Sigmoid colon (tissue), 7 donors: Measurements from ENCODE around the gene ESPNL. TPM values are rescaled to one million over a fixed set of nuclear protein-coding genes. Genes with fewer than 3 reads are reported as not detected.
"Not testable (repeated sequence)": the region's sequence is repeated elsewhere in the genome, so short reads cannot be mapped to it uniquely, and the experiment has no call there.

Experiments used
- DNase-seq: peaks from one replicate; pipeline ENCODE4 v3.0.0-alpha.2; 2019
- H3K27ac ChIP-seq, 4 donors: fragments of 200-600 bp; sonication (generic); one replicate each; pipeline ENCODE4 v1.5.1; 2016 to 2019; ENCODE audit warnings: mild to moderate bottlenecking in 1 of 4
- H3K27me3 ChIP-seq, 3 donors: fragments of 200-600 bp; sonication (generic); one replicate each; pipeline ENCODE4 v1.5.1; 2019; ENCODE audit warnings: mild to moderate bottlenecking in 1 of 3
- H3K36me3 ChIP-seq, 4 donors: fragments of 200-600 bp; sonication (generic); one replicate each; pipeline ENCODE4 v1.5.1; 2016 to 2019
- H3K4me1 ChIP-seq, 4 donors: fragments of 200-600 bp; sonication (generic); one replicate each; pipeline ENCODE4 v1.5.1; 2017 to 2019
- H3K4me3 ChIP-seq, 4 donors: fragments of 200-600 bp; sonication (generic); one replicate each; pipeline ENCODE4 v1.5.1; 2017 to 2019; ENCODE audit warnings: mild to moderate bottlenecking in 2 of 4, moderate library complexity in 1 of 4
- H3K9me3 ChIP-seq, 4 donors: fragments of 200-600 bp in 3 of 4; sonication (generic) in 3 of 4; one replicate each; pipeline versions ENCODE4 v1.5.1 to v1.6.1; 2013 to 2019
- CTCF ChIP-seq, 4 experiments: fragments of 450-650 bp in 3 of 4; fragments of 200-600 bp in 1 of 4; IDR thresholded peaks; one replicate each; pipeline ENCODE4 v1.5.1; 2016 to 2019; ENCODE audit warnings: antibody characterized with exemption in 4 of 4, mild to moderate bottlenecking in 3 of 4, moderate library complexity in 2 of 4
- EP300 ChIP-seq, 4 donors: sonication (generic); formaldehyde crosslinking; IDR thresholded peaks; one replicate each; pipeline ENCODE4 v1.6.1; 2017; ENCODE audit warnings: antibody characterized with exemption in 4 of 4
- POLR2A ChIP-seq, 2 donors: fragments of 450-650 bp; IDR thresholded peaks; one replicate each; pipeline ENCODE4 v1.6.1; 2016; ENCODE audit warnings: antibody characterized with exemption in 2 of 2, mild to moderate bottlenecking in 2 of 2, moderate library complexity in 2 of 2
- POLR2AphosphoS5 ChIP-seq, 4 donors: sonication (generic); formaldehyde crosslinking; IDR thresholded peaks; one replicate each; pipeline ENCODE4 v1.6.1; 2017; ENCODE audit warnings: antibody characterized with exemption in 4 of 4
- WGBS, 2 donors: extraction: QIAGEN DNeasy Blood & Tissue Kit; methylation state at CpG; one replicate each; pipeline ENCODE4 v1.1.7; 2013; 5-methylcytosine and 5-hydroxymethylcytosine counted together
- intact Hi-C: fragments of 100-400 bp; cut with DNase I; formaldehyde crosslinking; loops from one replicate; pipeline ENCODE4 v1.15.1; 2023
- polyA plus RNA-seq, 3 donors: library from polyadenylated mRNA; stranded (reverse); fragments of 200-250 nt; gene quantifications; one replicate each; pipeline ENCODE4 v1.2.3, GENCODE V29; 2013
- total RNA-seq, 4 donors: library from RNA; depleted of rRNA; stranded (reverse); fragments of >200 nt; gene quantifications; one replicate each; pipeline ENCODE4 v1.1.0, GENCODE V29; 2016
- donor health status: healthy with polysubstance abuse.
- donor health status: Bipolar disorder and iron deficiency.
- donor health status: healthy.

Gene ESPNL
- total and polyA plus RNA-seq, 7 donors, result 0.36 to 2.0 (median 0.58) TPM; not detected in 3

GRCh38 chr2:238169708-238170251 lies 69.6 kb downstream of the ESPNL start:
- WGBS, 2 donors, result 80 to 82% methylated on average over 5 of the region's 5 CpGs
- DNase-seq, result no peak
- H3K36me3 ChIP-seq, result peaks cover 19 to 70% (median 27%) of the 10 kb centered on the region in 4 donors
- H3K9me3 ChIP-seq, result no peaks in the 10 kb centered on the region
- TF ChIP-seq EP300 (IDR thresholded peaks at IDR 0.05) (peak in 1 of 4 donors; percentile 5), CTCF (IDR thresholded peaks at IDR 0.05) (no peak), POLR2A (IDR thresholded peaks at IDR 0.05) (no peak), POLR2AphosphoS5 (IDR thresholded peaks at IDR 0.05) (peak in 1 of 4 donors; percentile 46)
- no peak overlapping the region for H3K4me3 ChIP-seq
- H3K27ac ChIP-seq, result peak overlapping the region; percentile 4 to 76 (median 72)
- peaks cover 0 to 31% (median 28%) of the 10 kb centered on the region in 4 donors for H3K4me1 ChIP-seq
- H3K27me3 ChIP-seq, result no peaks in the 10 kb centered on the region
- intact Hi-C loops, result loop anchor here (5.0 kb wide), 1 partner anchor 312 kb away; the partner anchor contains the start of gene RAMP1

GRCh38 chr2:238170386-238171071 lies 70.4 kb downstream of the ESPNL start:
- intact Hi-C loops, result no loop called here
- Histone ChIP-seq H3K36me3 (peaks cover 19 to 77% (median 30%) of the 10 kb centered on the region in 4 donors), H3K27ac (peak overlapping the region in 3 of 4 donors; percentile 68 to 76 (median 75))

GRCh38 chr2:238171072-238171431 lies 70.9 kb downstream of the ESPNL start:
- WGBS, 2 donors, result 79 to 86% methylated on average over 5 of the region's 5 CpGs
- H3K27me3 ChIP-seq, intact Hi-C loops, H3K4me3 ChIP-seq, DNase-seq, H3K9me3 ChIP-seq: not testable (repeated sequence)
- Histone ChIP-seq H3K4me1 (peaks cover 0 to 31% (median 28%) of the 10 kb centered on the region in 4 donors), H3K36me3 (peaks cover 19 to 80% (median 30%) of the 10 kb centered on the region in 4 donors), H3K27ac (peak overlapping the region in 3 of 4 donors; percentile 68 to 76 (median 75))

More at GRCh38 chr2:238170386-238171071, 70.4 kb downstream of the ESPNL start:
- Histone ChIP-seq H3K4me1 (peaks cover 0 to 31% (median 28%) of the 10 kb centered on the region in 4 donors), H3K27me3 (no peaks in the 10 kb centered on the region), H3K9me3 (no peaks in the 10 kb centered on the region), H3K4me3 (no peak overlapping the region)
- 91 to 92% methylated on average over 21 of the region's 21 CpGs for WGBS, 2 donors
- no peak for DNase-seq
- no peak for TF ChIP-seq EP300 (IDR thresholded peaks at IDR 0.05)
- no peak for TF ChIP-seq POLR2A (IDR thresholded peaks at IDR 0.05)
- no peak for TF ChIP-seq CTCF (IDR thresholded peaks at IDR 0.05)
- TF ChIP-seq POLR2AphosphoS5 (IDR thresholded peaks at IDR 0.05), result no peak

- 95 to 96% methylated on average over 9 of the region's 9 CpGs for WGBS, 2 donors
- no peaks in the 10 kb centered on the region for H3K27me3 ChIP-seq
- H3K27ac ChIP-seq, result peak overlapping the region in 1 of 4 donors; percentile 76
- H3K4me1 ChIP-seq, result peaks cover 0 to 31% (median 28%) of the 10 kb centered on the region in 4 donors
- no peak for DNase-seq
- H3K9me3 ChIP-seq, result no peaks in the 10 kb centered on the region
- intact Hi-C loops, result no loop called here
- H3K36me3 ChIP-seq, result peaks cover 23 to 84% (median 32%) of the 10 kb centered on the region in 4 donors
- TF ChIP-seq POLR2A (IDR thresholded peaks at IDR 0.05), result no peak
- TF ChIP-seq POLR2AphosphoS5 (IDR thresholded peaks at IDR 0.05), result no peak
- no peak for TF ChIP-seq EP300 (IDR thresholded peaks at IDR 0.05)
- TF ChIP-seq CTCF (IDR thresholded peaks at IDR 0.05), result no peak
- no peak overlapping the region for H3K4me3 ChIP-seq
These were observed 71.5 kb downstream of the ESPNL start for GRCh38 chr2:238171575-238172187.

- Histone ChIP-seq H3K36me3 (peaks cover 28 to 92% (median 33%) of the 10 kb centered on the region in 4 donors), H3K27me3 (no peaks in the 10 kb centered on the region), H3K27ac (no peak overlapping the region), H3K4me3 (no peak overlapping the region), H3K4me1 (peaks cover 0 to 31% (median 28%) of the 10 kb centered on the region in 4 donors), H3K9me3 (no peaks in the 10 kb centered on the region)
- intact Hi-C loops, result no loop called here
- TF ChIP-seq CTCF (IDR thresholded peaks at IDR 0.05) (no peak), POLR2A (IDR thresholded peaks at IDR 0.05) (no peak), EP300 (IDR thresholded peaks at IDR 0.05) (no peak), POLR2AphosphoS5 (IDR thresholded peaks at IDR 0.05) (no peak)
- WGBS, 2 donors, result 92% methylated on average over 14 of the region's 14 CpGs
- no peak for DNase-seq
These were observed 72.3 kb downstream of the ESPNL start for GRCh38 chr2:238172439-238172838.
